ENCODE measurements around the gene WRAP73. TPM values are rescaled to one million over a fixed set of nuclear protein-coding genes. Genes with fewer than 3 reads are reported as not detected.
"Not testable (repeated sequence)": the region's sequence is repeated elsewhere in the genome, so short reads cannot be mapped to it uniquely, and the experiment has no call there.

The WRAP73 gene
- polyA plus RNA-seq, 2 of the 4 experiments (the other 2 are of a cell fraction) = 15.4 to 16.1 TPM

DNA sequence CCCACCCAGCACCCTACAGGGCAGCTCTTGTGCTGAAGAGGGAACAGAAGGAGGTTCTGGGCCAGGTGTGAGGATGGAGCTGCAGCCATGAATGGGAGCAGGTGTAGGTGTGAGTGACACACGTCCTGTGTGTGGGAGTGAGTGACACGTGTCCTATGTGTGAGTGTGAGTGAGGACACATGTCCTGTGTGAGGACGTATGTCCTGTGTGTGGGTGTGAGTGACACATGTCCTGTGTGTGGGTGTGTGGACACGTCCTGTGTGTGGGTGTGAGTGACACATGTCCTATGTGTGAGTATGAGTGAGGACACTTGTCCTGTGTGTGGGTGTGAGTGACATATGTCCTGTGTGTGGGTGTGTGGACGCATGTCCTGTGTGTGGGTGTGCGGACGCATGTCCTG lies 65.0 kb downstream of the WRAP73 start:
- TF ChIP-seq RARB (CRISPR knock-in tag; IDR thresholded peaks at IDR 0.05) (no peak), CBX2 (IDR thresholded peaks at IDR 0.05; ENCODE audit: borderline replicate concordance, low read depth) (no peak), FOSL2 (IDR thresholded peaks at IDR 0.05) (no peak), FOSL2 (CRISPR knock-in tag; IDR thresholded peaks at IDR 0.05) (no peak), RCOR1 (IDR thresholded peaks at IDR 0.05; ENCODE audit: low read depth, low read length) (no peak)
- TF ChIP-seq, protein P1, sequence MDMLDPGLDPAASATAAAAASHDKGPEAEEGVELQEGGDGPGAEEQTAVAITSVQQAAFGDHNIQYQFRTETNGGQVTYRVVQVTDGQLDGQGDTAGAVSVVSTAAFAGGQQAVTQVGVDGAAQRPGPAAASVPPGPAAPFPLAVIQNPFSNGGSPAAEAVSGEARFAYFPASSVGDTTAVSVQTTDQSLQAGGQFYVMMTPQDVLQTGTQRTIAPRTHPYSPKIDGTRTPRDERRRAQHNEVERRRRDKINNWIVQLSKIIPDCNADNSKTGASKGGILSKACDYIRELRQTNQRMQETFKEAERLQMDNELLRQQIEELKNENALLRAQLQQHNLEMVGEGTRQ (IDR thresholded peaks at IDR 0.05) = no peak
- TF ChIP-seq, protein P2, sequence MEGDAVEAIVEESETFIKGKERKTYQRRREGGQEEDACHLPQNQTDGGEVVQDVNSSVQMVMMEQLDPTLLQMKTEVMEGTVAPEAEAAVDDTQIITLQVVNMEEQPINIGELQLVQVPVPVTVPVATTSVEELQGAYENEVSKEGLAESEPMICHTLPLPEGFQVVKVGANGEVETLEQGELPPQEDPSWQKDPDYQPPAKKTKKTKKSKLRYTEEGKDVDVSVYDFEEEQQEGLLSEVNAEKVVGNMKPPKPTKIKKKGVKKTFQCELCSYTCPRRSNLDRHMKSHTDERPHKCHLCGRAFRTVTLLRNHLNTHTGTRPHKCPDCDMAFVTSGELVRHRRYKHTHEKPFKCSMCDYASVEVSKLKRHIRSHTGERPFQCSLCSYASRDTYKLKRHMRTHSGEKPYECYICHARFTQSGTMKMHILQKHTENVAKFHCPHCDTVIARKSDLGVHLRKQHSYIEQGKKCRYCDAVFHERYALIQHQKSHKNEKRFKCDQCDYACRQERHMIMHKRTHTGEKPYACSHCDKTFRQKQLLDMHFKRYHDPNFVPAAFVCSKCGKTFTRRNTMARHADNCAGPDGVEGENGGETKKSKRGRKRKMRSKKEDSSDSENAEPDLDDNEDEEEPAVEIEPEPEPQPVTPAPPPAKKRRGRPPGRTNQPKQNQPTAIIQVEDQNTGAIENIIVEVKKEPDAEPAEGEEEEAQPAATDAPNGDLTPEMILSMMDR (IDR thresholded peaks at IDR 0.05) = no peak
- no peak for FAIRE-seq
- Histone ChIP-seq H3K27ac (no peak overlapping the region), H3K4me1 (peaks cover 9% of the 10 kb centered on the region; the same call in 2 of the 3 replicates), H3K9me3 (no peaks in the 10 kb centered on the region), H3K4me3 (no peak overlapping the region), H3K4me2 (no peak overlapping the region)
- WGBS (ENCODE audit: missing lambda C conversion rate) = 77% methylated on average over 7 of the region's 7 CpGs
- DNase-seq (ENCODE audit: low read depth in 1 of 2, low spot score in 1 of 2) = no peak
- CTCF ChIA-PET = interaction anchor here (1.1 kb wide), 1 partner anchor 31 kb away, joined by 3 read pairs; no protein-coding TSS in a partner anchor
- ATAC-seq = no peak
- POLR2A ChIA-PET = no interaction called here

DNA sequence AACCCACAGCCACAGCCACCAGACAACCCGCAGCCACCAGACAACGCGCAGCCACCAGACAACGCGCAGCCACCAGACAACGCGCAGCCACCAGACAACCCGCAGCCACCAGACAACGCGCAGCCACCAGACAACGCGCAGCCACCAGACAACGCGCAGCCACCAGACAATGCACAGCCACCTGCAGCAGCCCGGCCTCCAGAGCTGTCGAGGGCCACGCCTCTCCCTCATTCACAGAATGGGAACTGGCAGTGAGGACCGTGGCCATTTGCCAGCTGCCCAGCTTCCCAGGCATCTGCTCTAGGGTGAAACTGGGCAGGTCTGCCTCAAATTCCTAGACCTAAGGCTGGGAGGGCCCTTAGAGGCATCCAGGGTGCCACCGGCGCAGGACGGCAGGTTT lies 66.2 kb downstream of the WRAP73 start:
- POLR2A ChIA-PET; H3K4me2 ChIP-seq; H3K27ac ChIP-seq; FAIRE-seq; H3K4me1 ChIP-seq; H3K9me3 ChIP-seq; H3K4me3 ChIP-seq; ATAC-seq; DNase-seq (ENCODE audit: low read depth in 1 of 2, low spot score in 1 of 2): not testable (repeated sequence)
- WGBS (ENCODE audit: missing lambda C conversion rate) = no CpG with 5 or more reads among the region's 21 CpGs
- CTCF ChIA-PET = interaction anchor here (1.2 kb wide), 1 partner anchor 10 kb away, joined by 4 read pairs; no protein-coding TSS in a partner anchor

DNA sequence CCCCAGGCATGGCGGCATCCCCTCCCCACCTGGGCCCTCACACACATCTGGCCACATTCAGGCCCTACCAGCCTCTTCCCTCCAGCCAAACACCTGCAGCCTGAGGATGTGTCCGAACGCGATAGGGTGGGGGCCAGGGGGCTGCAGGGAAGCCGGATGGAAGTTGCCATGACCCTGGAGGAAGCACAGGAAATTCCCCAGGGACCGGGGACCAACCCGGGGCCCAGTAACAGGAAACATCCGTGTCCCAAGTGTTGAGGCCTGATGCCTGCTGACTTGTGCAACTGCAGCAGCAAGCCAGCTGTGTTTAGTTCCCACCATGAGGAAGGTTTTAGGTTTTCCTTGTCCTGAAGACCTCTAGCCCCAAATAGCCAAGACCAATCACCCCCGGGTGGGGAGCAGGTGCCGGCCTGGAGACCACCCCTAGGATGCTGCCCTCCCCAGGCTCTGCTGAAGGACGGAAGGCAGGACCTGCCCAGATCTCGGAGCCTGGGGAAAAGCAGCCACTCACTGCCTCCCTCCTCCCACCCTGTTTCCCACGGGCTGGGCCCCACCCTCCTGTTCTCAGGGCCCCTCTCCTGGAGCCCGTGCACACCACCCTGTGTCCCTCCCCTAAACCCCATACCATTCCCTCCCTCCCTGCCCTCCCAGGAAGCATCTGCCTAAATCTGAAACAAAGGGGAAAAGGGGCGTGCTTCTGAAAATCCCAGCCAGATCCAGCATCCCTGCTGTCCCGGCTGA lies 68.4 kb downstream of the WRAP73 start:
- H3K4me3 ChIP-seq = no peak overlapping the region
- no peaks in the 10 kb centered on the region for H3K4me1 ChIP-seq
- 53% methylated on average over 11 of the region's 16 CpGs for WGBS (ENCODE audit: missing lambda C conversion rate)
- ATAC-seq (no peak), DNase-seq (ENCODE audit: low read depth in 1 of 2, low spot score in 1 of 2) (no peak), FAIRE-seq (no peak)
- no peak overlapping the region for H3K27ac ChIP-seq
- CTCF ChIA-PET = interaction anchor here (0.6 to 2.0 kb wide), 3 partner anchors 34 to 1462 kb away, joined by 4 to 6 read pairs (median 4); no protein-coding TSS in a partner anchor
- H3K4me2 ChIP-seq = no peak overlapping the region
- no peaks in the 10 kb centered on the region for H3K9me3 ChIP-seq
- TF ChIP-seq, protein P2 (IDR thresholded peaks at IDR 0.05) = no peak
- TF ChIP-seq HOXB13 (CRISPR knock-in tag; IDR thresholded peaks at IDR 0.05; ENCODE audit: low read depth) (no peak), TP53 (CRISPR knock-in tag; IDR thresholded peaks at IDR 0.05) (no peak), CBX2 (IDR thresholded peaks at IDR 0.05; ENCODE audit: borderline replicate concordance, low read depth) (no peak), MAFK (IDR thresholded peaks at IDR 0.05; ENCODE audit: partially characterized antibody) (no peak), POLR2AphosphoS2 (conservative IDR thresholded peaks at IDR 0.05; ENCODE audit: low read length) (no peak), CHD4 (IDR thresholded peaks at IDR 0.05; ENCODE audit: borderline replicate concordance) (no peak), KDM5A (IDR thresholded peaks at IDR 0.05) (no peak), POLR2A (IDR thresholded peaks at IDR 0.05; ENCODE audit: low read length) (no peak), EHMT2 (IDR thresholded peaks at IDR 0.05; ENCODE audit: low read depth) (no peak), NFE2L2 (conservative IDR thresholded peaks at IDR 0.05; ENCODE audit: low read length) (no peak), ZFP36 (IDR thresholded peaks at IDR 0.05; ENCODE audit: borderline replicate concordance, partially characterized antibody) (no peak), GATA3 (IDR thresholded peaks at IDR 0.05; ENCODE audit: borderline replicate concordance) (no peak), KDM1A (IDR thresholded peaks at IDR 0.05; ENCODE audit: low read depth) (no peak), ZC3H11A (IDR thresholded peaks at IDR 0.05) (no peak)
- TF ChIP-seq, protein P3, sequence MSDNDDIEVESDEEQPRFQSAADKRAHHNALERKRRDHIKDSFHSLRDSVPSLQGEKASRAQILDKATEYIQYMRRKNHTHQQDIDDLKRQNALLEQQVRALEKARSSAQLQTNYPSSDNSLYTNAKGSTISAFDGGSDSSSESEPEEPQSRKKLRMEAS (IDR thresholded peaks at IDR 0.05) = no peak
- TF ChIP-seq, protein P4, sequence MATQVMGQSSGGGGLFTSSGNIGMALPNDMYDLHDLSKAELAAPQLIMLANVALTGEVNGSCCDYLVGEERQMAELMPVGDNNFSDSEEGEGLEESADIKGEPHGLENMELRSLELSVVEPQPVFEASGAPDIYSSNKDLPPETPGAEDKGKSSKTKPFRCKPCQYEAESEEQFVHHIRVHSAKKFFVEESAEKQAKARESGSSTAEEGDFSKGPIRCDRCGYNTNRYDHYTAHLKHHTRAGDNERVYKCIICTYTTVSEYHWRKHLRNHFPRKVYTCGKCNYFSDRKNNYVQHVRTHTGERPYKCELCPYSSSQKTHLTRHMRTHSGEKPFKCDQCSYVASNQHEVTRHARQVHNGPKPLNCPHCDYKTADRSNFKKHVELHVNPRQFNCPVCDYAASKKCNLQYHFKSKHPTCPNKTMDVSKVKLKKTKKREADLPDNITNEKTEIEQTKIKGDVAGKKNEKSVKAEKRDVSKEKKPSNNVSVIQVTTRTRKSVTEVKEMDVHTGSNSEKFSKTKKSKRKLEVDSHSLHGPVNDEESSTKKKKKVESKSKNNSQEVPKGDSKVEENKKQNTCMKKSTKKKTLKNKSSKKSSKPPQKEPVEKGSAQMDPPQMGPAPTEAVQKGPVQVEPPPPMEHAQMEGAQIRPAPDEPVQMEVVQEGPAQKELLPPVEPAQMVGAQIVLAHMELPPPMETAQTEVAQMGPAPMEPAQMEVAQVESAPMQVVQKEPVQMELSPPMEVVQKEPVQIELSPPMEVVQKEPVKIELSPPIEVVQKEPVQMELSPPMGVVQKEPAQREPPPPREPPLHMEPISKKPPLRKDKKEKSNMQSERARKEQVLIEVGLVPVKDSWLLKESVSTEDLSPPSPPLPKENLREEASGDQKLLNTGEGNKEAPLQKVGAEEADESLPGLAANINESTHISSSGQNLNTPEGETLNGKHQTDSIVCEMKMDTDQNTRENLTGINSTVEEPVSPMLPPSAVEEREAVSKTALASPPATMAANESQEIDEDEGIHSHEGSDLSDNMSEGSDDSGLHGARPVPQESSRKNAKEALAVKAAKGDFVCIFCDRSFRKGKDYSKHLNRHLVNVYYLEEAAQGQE (IDR thresholded peaks at IDR 0.05) = no peak
- POLR2A ChIA-PET = no interaction called here
